Ovary (tissue), 9 donors: ENCODE results near the gene TUNAR. TPM values are rescaled to one million over a fixed set of nuclear protein-coding genes. Genes with fewer than 3 reads are reported as not detected.

Experiments used
- DNase-seq, 5 donors: peaks; one replicate each; pipeline ENCODE4 v3.0.0-alpha.2; 2019 to 2020
- H3K27ac ChIP-seq, 2 donors: fragments of 200-600 bp; one replicate each; pipeline versions ENCODE4 v1.5.1 to v1.8.0; 2019 to 2022
- H3K27me3 ChIP-seq: fragments of 200-600 bp; one replicate; pipeline ENCODE4 v1.8.0; 2022
- H3K36me3 ChIP-seq: fragments of 200-600 bp; sonication (generic); one replicate; pipeline ENCODE4 v1.5.1; 2019
- H3K4me1 ChIP-seq: one replicate; pipeline ENCODE4 v1.8.1; 2013; ENCODE audit warnings: mild to moderate bottlenecking, moderate library complexity; ENCODE audit not compliant: insufficient read depth
- H3K4me3 ChIP-seq: fragments of 200-600 bp; sonication (generic); one replicate; pipeline ENCODE4 v1.5.1; 2017
- H3K9me3 ChIP-seq, 2 donors: fragments of 200-600 bp in 1 of 2; sonication (generic) in 1 of 2; one replicate each; pipeline versions ENCODE4 v1.5.1 to v1.8.1; 2013 to 2019; ENCODE audit warnings: mild to moderate bottlenecking in 1 of 2, moderate library complexity in 1 of 2
- EP300 ChIP-seq: sonication (generic); formaldehyde crosslinking; IDR thresholded peaks from one replicate; pipeline ENCODE4 v1.6.1; 2017; ENCODE audit warnings: antibody characterized with exemption
- POLR2A ChIP-seq: fragments of 450-650 bp; IDR thresholded peaks from one replicate; pipeline ENCODE4 v1.6.1; 2017; ENCODE audit warnings: antibody characterized with exemption, mild to moderate bottlenecking, moderate library complexity
- WGBS, 3 donors: extraction: QIAGEN DNeasy Blood & Tissue Kit in 1 of 3; methylation state at CpG; one replicate each; pipeline versions ENCODE4 v1.1.5 to v1.1.7; 2013 to 2017; 5-methylcytosine and 5-hydroxymethylcytosine counted together
- intact Hi-C, 4 donors: fragments of 100-400 bp; cut with DNase I; formaldehyde crosslinking; loops; one replicate each; pipeline versions ENCODE4 v1.11.0 to v1.15.1; 2022 to 2023
- polyA plus RNA-seq, 2 donors: library from polyadenylated mRNA; stranded (reverse); fragments of 200-250 nt in 1 of 2; fragments of 350-450 nt in 1 of 2; fragmentation: Illumina TruSeq in 1 of 2; extraction: RNeasy Lipid Tissue Mini Kit (QIAGEN cat#74804) in 1 of 2; gene quantifications; one replicate each; pipeline ENCODE4 v1.2.3, GENCODE V29; 2013 to 2014
- total RNA-seq, 7 donors: library from RNA; depleted of rRNA in 2 of 7; stranded (reverse); fragments of >200 nt in 2 of 7; fragmentation: NEBNext Ultra II Directional in 3 of 7; extraction: Animal tissue kit (Norgen Biotek cat#: 25700) in 3 of 7; gene quantifications; one replicate each; pipeline versions ENCODE4 v1.1.0 to v1.2.4, GENCODE V29; 2016 to 2023
- TF ChIP-seq, protein P1 (sequence below), 3 donors: fragments of 450-650 bp in 2 of 3; fragments of 200-600 bp in 1 of 3; IDR thresholded peaks; one replicate each; pipeline versions ENCODE4 v1.5.1 to v1.8.0; 2016 to 2022; ENCODE audit warnings: antibody characterized with exemption in 3 of 3, mild to moderate bottlenecking in 1 of 3
- donor health status: DM: no; HTN: no; CAD: no; lungs with moderate emphysema.
- donor health status: DM: no; HTN: no; CAD: no.
- donor health status: Bipolar disorder and iron deficiency.
- donor health status: DM: yes; HTN: yes; CAD: no.
- donor health status: DM: no; HTN: no; CAD: no.
- donor health status: DM: yes; HTN: yes; CAD: no.

The TUNAR gene
- total and polyA plus RNA-seq, 9 donors = 0.06 to 10.6 (median 0.46) TPM; not detected in 1

DNA sequence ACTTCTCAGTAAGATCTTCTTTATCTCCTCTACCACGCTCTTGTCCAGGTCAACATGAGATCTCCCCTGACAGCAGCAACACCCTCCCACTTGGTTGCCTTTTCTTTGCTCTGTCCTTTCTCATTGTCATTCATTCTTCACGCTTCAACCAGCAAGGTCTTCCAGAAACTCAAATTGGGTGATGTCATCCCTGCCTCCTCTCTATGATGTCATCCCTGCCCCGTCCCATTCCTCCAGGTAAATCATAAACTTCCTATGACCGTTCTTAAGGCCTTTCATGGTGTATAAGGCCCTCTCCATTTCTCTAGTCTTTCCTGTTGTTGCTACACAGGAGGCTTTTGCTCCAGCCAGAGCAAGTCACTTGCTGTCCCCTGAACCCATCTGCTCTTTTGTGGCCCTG, 17.7 kb upstream of the TUNAR start:
- Histone ChIP-seq H3K9me3 (no peaks in the 10 kb centered on the region), H3K4me3 (no peak overlapping the region), H3K36me3 (no peaks in the 10 kb centered on the region), H3K27me3 (no peaks in the 10 kb centered on the region), H3K27ac (no peak overlapping the region), H3K4me1 (no peaks in the 10 kb centered on the region)
- TF ChIP-seq, protein P1, sequence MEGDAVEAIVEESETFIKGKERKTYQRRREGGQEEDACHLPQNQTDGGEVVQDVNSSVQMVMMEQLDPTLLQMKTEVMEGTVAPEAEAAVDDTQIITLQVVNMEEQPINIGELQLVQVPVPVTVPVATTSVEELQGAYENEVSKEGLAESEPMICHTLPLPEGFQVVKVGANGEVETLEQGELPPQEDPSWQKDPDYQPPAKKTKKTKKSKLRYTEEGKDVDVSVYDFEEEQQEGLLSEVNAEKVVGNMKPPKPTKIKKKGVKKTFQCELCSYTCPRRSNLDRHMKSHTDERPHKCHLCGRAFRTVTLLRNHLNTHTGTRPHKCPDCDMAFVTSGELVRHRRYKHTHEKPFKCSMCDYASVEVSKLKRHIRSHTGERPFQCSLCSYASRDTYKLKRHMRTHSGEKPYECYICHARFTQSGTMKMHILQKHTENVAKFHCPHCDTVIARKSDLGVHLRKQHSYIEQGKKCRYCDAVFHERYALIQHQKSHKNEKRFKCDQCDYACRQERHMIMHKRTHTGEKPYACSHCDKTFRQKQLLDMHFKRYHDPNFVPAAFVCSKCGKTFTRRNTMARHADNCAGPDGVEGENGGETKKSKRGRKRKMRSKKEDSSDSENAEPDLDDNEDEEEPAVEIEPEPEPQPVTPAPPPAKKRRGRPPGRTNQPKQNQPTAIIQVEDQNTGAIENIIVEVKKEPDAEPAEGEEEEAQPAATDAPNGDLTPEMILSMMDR (IDR thresholded peaks at IDR 0.05) = no peak
- DNase-seq = no peak
- intact Hi-C loops = no loop called here
- 67 to 76% (median 70%) methylated on average over 4 of the region's 4 CpGs for WGBS, 3 donors

GRCh38 chr14:95862243-95862642, 14.4 kb upstream of the TUNAR start:
- Histone ChIP-seq H3K36me3 (no peaks in the 10 kb centered on the region), H3K27ac (no peak overlapping the region), H3K27me3 (no peaks in the 10 kb centered on the region), H3K9me3 (no peaks in the 10 kb centered on the region), H3K4me1 (no peaks in the 10 kb centered on the region), H3K4me3 (no peak overlapping the region)
- TF ChIP-seq POLR2A = no peak
- no peak for TF ChIP-seq EP300
- TF ChIP-seq, protein P1 (IDR thresholded peaks at IDR 0.05) = no peak
- no peak for DNase-seq
- WGBS, 3 donors = 0 to 9% (median 2%) methylated on average over 3 of the region's 3 CpGs
- intact Hi-C loops = no loop called here

DNA sequence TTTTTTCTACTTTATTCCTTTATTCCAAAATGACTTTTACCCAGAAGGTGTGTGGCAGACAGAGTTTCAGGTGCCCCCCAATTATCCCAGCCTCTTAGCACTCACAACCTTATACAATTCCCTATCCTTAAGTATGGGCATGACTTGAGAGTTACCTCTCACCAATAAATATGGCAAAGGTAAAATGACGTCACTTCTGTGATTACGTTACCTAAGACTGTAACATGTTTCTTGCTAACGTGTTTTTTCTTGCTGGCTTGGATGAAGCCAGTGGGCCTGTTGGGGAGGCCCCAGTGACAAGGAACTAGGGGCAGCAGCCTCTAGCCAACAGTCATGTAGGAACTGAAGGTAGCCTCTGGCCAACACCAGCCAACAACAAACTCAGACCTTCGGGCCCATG, 13.3 kb upstream of the TUNAR start:
- intact Hi-C loops = no loop called here
- H3K4me3 ChIP-seq = no peak overlapping the region
- H3K4me1 ChIP-seq = no peaks in the 10 kb centered on the region
- TF ChIP-seq POLR2A (no peak), EP300 (no peak)
- TF ChIP-seq, protein P1 (IDR thresholded peaks at IDR 0.05) = no peak
- 78 to 88% (median 82%) methylated on average over 4 of the region's 4 CpGs for WGBS, 3 donors
- H3K27ac ChIP-seq = no peak overlapping the region
- no peaks in the 10 kb centered on the region for H3K36me3 ChIP-seq
- DNase-seq = no peak
- H3K27me3 ChIP-seq = no peaks in the 10 kb centered on the region
- no peaks in the 10 kb centered on the region for H3K9me3 ChIP-seq

DNA sequence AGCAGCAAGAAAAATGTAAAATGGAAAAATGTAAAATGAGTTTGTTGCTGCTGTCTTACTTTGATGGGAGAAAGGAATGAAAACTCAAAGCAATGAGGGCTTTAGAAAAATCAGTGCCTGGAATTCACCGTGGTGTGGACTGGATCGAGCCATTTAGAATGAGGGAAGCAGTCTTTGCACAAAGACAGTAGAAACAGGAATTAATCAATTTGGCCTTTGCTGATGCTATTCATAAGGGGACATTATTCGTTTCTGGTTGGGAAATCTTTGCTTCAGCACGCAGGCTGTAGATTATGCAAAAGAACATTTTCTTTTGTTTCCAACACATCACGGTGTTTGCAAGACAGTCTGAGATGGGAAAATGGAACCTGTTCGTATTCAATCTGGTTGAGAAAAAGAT, 6.9 kb upstream of the TUNAR start:
- no peak for DNase-seq
- no peaks in the 10 kb centered on the region for H3K9me3 ChIP-seq
- H3K36me3 ChIP-seq = no peaks in the 10 kb centered on the region
- WGBS, 3 donors = 72 to 76% (median 75%) methylated on average over 6 of the region's 6 CpGs
- H3K4me1 ChIP-seq = no peaks in the 10 kb centered on the region
- no peak overlapping the region for H3K27ac ChIP-seq
- intact Hi-C loops = no loop called here
- H3K4me3 ChIP-seq = no peak overlapping the region
- no peak for TF ChIP-seq POLR2A
- TF ChIP-seq EP300 = no peak
- TF ChIP-seq, protein P1 (IDR thresholded peaks at IDR 0.05) = no peak
- H3K27me3 ChIP-seq = no peaks in the 10 kb centered on the region

DNA sequence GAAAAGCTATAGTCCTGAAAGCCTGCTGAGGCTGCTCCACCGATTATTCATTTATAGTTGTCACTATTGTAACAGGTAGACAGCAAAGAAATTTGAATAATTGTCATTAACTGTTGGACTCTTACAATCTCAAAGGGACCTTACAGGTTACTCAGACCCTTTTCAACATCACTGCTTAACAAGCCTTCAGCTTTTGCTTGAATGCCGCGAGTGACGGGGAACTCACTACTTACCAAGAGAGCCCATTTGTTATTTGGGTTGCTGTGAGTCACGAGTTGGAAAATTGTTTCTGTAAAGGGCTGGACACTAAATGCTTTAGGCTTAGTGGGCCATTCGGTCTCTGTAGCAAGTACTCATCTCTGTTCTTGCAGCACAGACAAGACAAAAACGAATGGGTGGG, 5.9 kb upstream of the TUNAR start:
- WGBS, 3 donors = 81 to 85% (median 82%) methylated on average over 7 of the region's 7 CpGs
- no peaks in the 10 kb centered on the region for H3K27me3 ChIP-seq
- no peaks in the 10 kb centered on the region for H3K9me3 ChIP-seq
- intact Hi-C loops = no loop called here
- H3K27ac ChIP-seq = no peak overlapping the region
- H3K4me3 ChIP-seq = no peak overlapping the region
- TF ChIP-seq POLR2A = no peak
- TF ChIP-seq, protein P1 (IDR thresholded peaks at IDR 0.05) = no peak
- no peak for TF ChIP-seq EP300
- no peaks in the 10 kb centered on the region for H3K36me3 ChIP-seq
- H3K4me1 ChIP-seq = no peaks in the 10 kb centered on the region
- DNase-seq = no peak
